Activated CD8-positive, alpha-beta memory T cell treated with anti-CD3 and anti-CD28 coated beads for 24 hours (primary cell): ENCODE results near the gene RTN1.

ENCODE experiments used
- DNase-seq: peaks from one replicate; pipeline ENCODE4 v3.0.0-alpha.2; 2020

Gene RTN1

DNA sequence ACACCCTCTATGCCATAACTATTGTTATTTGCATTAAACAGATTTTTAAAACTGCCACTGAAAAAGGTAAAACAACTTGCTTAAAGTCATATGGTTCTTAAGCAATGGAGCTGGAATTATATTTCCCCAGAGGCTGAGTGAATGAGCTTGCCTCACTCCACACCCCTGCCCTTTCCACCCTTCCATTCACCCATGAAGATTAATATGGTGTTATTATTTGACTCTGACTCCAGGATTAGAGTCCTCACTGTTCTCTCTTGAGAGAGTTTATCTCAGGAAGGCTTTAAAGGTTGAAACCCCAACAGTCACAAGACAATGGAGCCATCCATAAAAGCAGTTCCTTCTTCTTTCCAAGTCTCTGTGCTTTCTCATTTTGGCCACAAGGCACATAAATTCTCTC is 84.9 kb downstream of the RTN1 start:
- no peak for DNase-seq

GRCh38 chr14:59782760-59783159 is 87.8 kb downstream of the RTN1 start:
- DNase-seq: no peak

- no peak for DNase-seq
Measured at GRCh38 chr14:59777006-59777579, 93.5 kb downstream of the RTN1 start.

GRCh38 chr14:59776468-59776867 is 94.1 kb downstream of the RTN1 start:
- no peak for DNase-seq

DNA sequence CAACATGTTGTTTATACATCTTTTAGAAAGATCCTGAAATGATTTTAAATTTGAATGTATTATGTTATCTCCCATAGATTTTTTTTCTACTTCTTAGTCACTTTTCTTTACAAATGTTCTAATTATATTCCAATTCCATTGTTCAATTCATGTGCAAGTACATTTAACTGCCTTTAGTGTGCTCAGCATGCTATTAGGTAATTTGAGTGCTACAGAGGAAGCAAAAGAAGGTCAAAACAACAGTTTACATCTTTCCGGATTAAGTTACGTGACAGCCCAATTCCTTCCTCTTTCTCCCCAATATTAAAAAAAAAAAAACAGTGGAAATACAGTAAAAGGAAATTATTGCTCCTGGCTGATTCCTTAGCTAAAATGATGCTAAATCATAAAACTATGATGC is 98.3 kb downstream of the RTN1 start:
- DNase-seq: no peak

- no peak for DNase-seq
Measured at GRCh38 chr14:59771577-59771976, 99.0 kb downstream of the RTN1 start.

GRCh38 chr14:59769586-59769985 is 101.0 kb downstream of the RTN1 start:
- DNase-seq: no peak

DNA sequence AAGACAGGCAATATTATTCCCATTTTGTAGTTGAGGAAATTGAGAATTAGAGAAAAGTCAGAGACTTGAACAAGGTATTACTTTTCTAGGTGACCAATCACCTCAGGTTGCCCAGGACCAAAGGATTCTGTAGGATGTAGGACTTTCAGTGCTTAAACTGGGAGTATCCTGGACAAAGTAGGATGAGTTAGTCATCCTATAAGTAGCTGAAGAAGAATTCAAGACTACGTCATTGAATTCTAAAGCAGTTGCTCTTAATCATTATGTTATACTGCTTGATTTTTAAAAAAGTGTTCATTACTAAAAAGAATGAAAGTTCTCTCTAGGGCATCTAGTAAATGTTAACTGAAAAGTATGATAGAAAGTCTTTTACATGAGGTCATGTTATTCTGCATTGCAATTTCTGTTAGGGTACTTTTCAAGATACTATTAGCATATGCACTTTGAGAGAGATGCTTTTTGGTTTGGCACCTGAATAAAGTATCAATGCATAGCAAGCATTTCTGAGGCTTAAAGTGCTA is 101.7 kb downstream of the RTN1 start:
- no peak for DNase-seq

GRCh38 chr14:59761851-59762250 is 108.7 kb downstream of the RTN1 start:
- no peak for DNase-seq

DNA sequence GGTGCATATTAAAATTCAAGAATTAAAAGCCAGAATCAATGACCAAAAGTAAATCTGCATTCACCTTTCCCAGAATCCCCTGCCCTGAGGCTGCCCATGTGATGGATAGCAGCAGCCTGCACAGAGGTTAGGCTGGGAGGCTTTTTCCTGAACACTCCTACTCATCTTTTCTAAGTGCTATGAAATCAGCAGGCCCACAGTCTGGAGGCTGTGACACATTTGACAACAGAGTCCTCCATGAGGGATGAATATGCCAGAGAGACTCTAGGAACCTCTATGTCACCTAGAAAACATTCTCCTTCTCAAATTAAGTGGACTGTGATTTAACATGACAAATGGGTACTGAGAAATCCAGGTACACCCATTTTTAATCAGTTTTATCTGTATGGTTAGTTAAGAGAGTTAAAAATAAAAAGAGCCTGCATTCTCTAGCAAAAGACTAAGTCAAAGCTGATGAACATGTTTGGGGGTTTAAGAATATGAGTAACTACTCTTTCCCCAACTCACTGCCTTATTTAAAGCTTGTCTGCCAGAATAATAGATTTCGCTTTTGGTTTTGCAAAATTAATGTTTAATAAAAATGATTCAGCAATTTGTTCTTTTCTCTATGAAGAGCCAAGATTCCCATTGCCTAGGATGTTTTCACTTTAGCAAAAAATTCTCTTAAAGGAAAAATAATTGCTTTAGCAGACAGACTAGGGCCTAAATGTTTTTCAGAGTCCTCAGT is 115.0 kb downstream of the RTN1 start:
- DNase-seq: no peak

- no peak for DNase-seq
Measured at GRCh38 chr14:59754256-59754655, 116.3 kb downstream of the RTN1 start.

- no peak for DNase-seq
Measured at GRCh38 chr14:59753512-59753911, 117.1 kb downstream of the RTN1 start.

DNA sequence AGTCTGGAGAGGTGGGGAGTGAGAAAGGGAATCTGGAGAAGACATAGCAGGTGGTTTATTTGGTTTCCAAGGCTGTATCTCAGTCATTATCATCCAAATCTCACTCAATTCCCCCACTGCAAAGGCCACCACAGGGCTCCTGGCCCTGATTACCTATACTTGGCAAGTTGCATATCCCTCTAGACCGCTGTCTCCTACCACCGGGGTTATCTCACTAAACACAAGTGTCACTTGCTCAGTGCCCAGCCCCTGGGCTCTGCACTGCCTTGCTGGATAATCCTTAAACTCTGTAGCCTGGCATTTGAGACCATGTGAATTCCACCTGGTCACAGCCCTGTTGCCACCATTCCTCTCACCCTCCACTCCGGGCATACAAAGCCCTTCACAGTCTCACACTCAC is 119.0 kb downstream of the RTN1 start:
- DNase-seq: no peak

GRCh38 chr14:59739794-59740193 is 130.8 kb downstream of the RTN1 start:
- DNase-seq: no peak

GRCh38 chr14:59728304-59728703 is 142.3 kb downstream of the RTN1 start:
- DNase-seq: no peak

- DNase-seq: no peak
Measured at GRCh38 chr14:59727073-59727661, 143.4 kb downstream of the RTN1 start.

DNA sequence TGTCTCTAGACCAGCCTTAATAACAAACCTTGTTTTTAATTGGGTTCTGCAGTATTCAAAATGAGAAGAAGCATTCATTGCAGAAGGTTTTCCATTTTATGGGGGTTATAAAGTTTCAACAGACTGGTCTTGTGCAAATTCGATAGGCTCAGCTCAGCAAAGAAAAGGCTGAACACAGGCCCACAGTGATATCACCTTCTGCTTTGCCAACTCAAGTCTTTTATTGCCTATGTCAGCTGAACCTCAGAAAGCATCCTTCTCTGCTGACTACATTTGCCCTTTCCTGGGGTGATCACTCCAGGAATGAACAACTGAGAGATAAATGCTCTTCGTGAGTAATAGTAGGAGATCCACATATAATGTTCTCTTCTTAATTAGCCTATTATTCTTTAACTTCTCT is 159.5 kb downstream of the RTN1 start:
- DNase-seq: no peak

DNA sequence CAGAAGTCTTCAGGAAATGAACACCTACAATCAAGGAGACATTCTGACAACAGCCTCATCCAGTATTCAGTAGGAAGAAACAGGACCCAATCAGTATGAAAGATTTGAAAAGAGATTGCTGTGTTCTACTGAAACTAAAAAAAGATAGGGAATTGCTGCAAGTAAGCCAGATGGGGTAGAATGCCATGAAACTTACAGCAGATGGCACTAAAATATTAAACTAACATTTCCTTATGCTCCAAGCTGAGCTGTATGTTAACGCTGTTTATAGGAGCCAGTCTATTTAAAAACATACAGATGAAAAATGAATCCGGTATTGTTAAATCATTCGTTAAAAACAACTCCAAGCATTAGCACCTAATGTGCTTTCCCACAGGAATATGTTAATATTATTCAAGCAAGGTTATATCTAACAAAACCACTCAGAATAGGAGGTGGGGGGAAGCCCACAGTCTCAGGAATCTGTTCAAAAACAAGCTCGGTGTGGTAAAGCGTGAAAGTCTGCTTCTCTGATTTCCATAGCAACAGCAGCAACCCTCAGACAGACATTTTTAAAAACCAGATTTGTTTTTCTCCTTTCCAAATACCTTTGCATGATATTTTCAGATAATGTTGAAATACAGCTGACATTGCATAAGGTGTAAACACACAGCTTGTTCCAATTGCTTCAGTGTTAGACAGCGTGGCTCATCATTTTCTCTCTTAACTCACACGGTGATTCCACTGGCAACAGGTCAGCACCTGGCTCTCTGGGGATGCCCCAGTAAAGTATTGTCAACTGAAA is 162.6 kb downstream of the RTN1 start:
- no peak for DNase-seq

DNA sequence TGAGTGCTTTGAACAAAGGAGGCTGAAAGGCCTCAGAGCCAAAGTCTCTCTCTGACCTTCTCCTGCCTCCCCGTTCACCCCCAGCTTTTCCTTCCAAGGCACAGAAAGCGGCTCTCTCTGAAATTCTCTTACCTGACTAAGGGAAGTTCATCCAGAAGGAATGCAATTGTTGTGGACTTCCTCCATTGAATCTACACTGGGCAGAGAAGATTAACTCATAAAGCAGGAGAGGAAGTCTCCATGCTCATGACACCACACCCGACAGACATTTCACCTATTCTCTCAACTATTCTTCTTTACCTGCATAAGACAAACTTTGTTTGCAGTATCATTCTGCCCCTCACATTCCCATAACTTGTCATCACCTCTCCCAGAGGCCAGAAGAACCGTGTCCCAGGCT is 164.7 kb downstream of the RTN1 start:
- DNase-seq: no peak

DNA sequence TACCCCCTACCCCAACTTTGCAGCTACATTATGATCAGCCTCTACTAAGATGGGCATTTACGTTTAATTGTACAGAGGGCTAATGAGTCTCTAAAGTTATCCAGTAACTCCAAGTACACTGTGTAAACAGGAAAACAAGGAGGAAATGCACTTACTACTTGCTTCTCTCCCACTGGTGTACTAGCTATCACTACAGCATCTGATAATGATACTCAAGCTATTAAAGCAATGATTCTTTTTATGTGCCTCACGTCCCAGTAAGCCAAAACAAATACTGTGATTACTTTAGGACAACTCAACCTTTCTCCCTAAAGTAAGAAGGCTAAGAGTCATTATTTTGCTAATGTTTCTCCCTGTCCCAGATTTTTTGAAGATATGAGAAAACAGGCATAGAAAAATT is 165.3 kb downstream of the RTN1 start:
- no peak for DNase-seq

DNA sequence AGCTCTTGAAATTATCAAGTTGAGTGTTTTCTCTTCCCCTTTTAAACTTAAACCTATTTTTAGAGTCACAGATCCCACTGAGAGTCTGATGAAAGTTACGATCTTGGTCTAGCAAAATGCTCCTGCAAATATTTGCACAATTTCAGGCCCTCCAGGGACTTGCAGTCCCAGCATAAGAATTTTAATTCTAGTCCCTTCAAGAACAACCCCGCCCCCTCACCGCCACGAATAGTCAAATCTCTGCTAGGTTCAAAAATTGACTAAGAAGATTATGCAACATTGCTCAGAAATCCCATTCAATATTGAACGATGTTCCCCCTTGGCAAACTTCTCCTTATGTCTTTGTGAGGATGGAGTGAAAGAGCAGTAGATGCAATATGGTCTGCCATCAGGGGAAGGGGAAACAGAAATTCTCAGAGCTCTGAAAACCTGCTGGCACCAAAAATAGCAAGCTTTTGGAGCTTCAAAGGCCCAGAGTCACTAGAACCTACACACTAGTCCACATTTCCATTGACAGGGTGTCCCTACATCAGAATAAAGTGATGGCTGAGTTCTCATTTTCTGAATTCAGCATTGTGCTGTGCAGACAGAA is 166.4 kb downstream of the RTN1 start:
- DNase-seq: no peak

DNA sequence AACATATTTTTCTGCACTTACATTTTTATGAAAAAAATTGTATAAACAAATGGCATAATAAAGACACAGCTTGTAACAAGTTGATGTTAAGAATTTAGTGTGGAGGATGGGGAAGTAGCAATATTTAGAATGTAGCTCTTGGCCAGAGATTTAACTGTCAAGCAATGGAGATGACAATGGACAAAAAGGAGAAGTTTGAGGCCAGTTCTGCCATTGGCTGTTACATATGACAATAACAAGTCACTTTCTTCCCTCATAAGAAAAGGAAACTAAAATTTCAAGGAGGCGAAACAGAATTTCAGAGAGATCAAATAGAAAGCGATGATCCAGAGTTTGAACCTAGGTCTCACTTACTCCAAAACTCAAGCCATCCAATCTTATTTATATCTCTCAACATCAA is 171.1 kb downstream of the RTN1 start:
- no peak for DNase-seq

DNA sequence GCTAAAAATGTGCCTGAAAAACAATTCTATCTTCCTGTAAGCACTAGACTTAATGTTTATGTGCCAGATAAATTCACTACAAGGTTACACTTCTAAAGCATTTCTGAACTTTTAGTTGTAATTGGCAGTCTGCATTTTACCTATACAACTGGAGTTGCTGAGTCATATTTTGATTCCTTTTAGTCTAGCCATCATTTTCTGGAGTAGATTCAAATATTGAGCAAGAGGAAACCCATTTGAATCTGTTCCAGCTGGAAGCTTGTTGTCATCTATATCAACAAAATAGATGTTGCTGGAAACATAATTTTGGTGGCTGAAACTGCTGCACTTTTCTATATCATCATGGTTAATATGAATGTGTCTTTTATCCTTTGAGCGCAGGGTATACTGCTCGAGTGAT is 171.8 kb downstream of the RTN1 start:
- DNase-seq: no peak
